Right renal pelvis (tissue), 4 donors: ENCODE results near the gene PRAMEF14. TPM values are rescaled to one million over a fixed set of nuclear protein-coding genes. Genes with fewer than 3 reads are reported as not detected.

Experiments
- polyA plus RNA-seq, 4 donors: library from polyadenylated mRNA; unstranded; fragments of 120-200 nt; gene quantifications; one replicate each; pipeline ENCODE4 v1.2.1, GENCODE V29; 2013; ENCODE audit not compliant: insufficient read length in 4 of 4

The PRAMEF14 gene
- polyA plus RNA-seq, 4 donors: not detected

Other genes starting within 250 kb of the PRAMEF14 start
- gene HNRNPCL2, start 230.3 kb downstream of the PRAMEF14 start, polyA plus RNA-seq: under 1 TPM in 2 of 4 donors, not detected in 2; 0.27 to 0.28 TPM
- gene PRAMEF26, start 191.1 kb downstream of the PRAMEF14 start, polyA plus RNA-seq: not detected
- gene HNRNPCL4, start 181.5 kb downstream of the PRAMEF14 start, polyA plus RNA-seq: under 1 TPM in 2 of 4 donors, not detected in 2; 0.16 to 0.22 TPM
- not detected for gene PRAMEF9, start 175.3 kb downstream of the PRAMEF14 start, polyA plus RNA-seq
- gene PRAMEF13, start 145.7 kb downstream of the PRAMEF14 start, polyA plus RNA-seq: not detected
- not detected for gene PRAMEF18, start 121.0 kb downstream of the PRAMEF14 start, polyA plus RNA-seq
- gene PRAMEF5, start 92.9 kb downstream of the PRAMEF14 start, polyA plus RNA-seq: not detected
- gene PRAMEF8, start 62.0 kb downstream of the PRAMEF14 start, polyA plus RNA-seq: not detected
- gene PRAMEF33, start 43.6 kb downstream of the PRAMEF14 start, polyA plus RNA-seq: not detected
- not detected for gene PRAMEF15, start 31.6 kb downstream of the PRAMEF14 start, polyA plus RNA-seq
- gene PRAMEF19, start 24.8 kb upstream of the PRAMEF14 start, polyA plus RNA-seq: not detected
- not detected for gene PRAMEF17, start 42.5 kb upstream of the PRAMEF14 start, polyA plus RNA-seq
- gene PRAMEF20, start 63.3 kb upstream of the PRAMEF14 start, polyA plus RNA-seq: not detected
- gene LRRC38, start 166.9 kb upstream of the PRAMEF14 start, polyA plus RNA-seq: under 1 TPM in 1 of 4 donors, not detected in 3; 0.25 TPM
- 10 to 100 TPM; 15.3 to 24.7 (median 18.6) TPM for gene PDPN, start 236.7 kb upstream of the PRAMEF14 start, polyA plus RNA-seq